ENCODE measurements around the gene DECR2.

GRCh38 chr16:372302-372983 lies 29.2 kb upstream of the DECR2 start:
- TF ChIP-seq SMYD3 (CRISPR knock-in tag; IDR thresholded peaks at IDR 0.05) = no peak
- TF ChIP-seq MATR3 (CRISPR knock-in tag; IDR thresholded peaks at IDR 0.05) = no peak
- no peak for TF ChIP-seq CEBPB (IDR thresholded peaks at IDR 0.05; ENCODE audit: borderline replicate concordance, low read depth, low read length)
- no peak for TF ChIP-seq SMARCC2 (IDR thresholded peaks at IDR 0.05)
- no peak for TF ChIP-seq GPBP1L1 (CRISPR knock-in tag; IDR thresholded peaks at IDR 0.05)
- TF ChIP-seq PITX1 (CRISPR knock-in tag; IDR thresholded peaks at IDR 0.05) = no peak
- TF ChIP-seq SAFB2 (CRISPR knock-in tag; IDR thresholded peaks at IDR 0.05; ENCODE audit: borderline replicate concordance, low read depth) = no peak
- no peak for TF ChIP-seq EZH2 (conservative IDR thresholded peaks at IDR 0.05; ENCODE audit: low read depth, low read length)
- TF ChIP-seq CTCF (CRISPR knock-in tag; IDR thresholded peaks at IDR 0.05) = no peak

Measured in HepG2 (cell line).